Liver (tissue), 9 donors: ENCODE measurements around the gene CNGA4. TPM values are rescaled to one million over a fixed set of nuclear protein-coding genes. Genes with fewer than 3 reads are reported as not detected.

ENCODE experiments used
- DNase-seq: peaks from one replicate; pipeline ENCODE4 v3.0.0-alpha.2; 2017; ENCODE audit warnings: low spot score
- H3K27ac ChIP-seq, 2 donors: one replicate each; pipeline ENCODE4 v1.7.0; 2013; ENCODE audit warnings: inconsistent platforms in 2 of 2, low read length in 2 of 2, control low read depth in 1 of 2, low read depth in 1 of 2, mild to moderate bottlenecking in 1 of 2
- H3K27me3 ChIP-seq, 4 donors: one replicate each; pipeline versions ENCODE4 v1.6.1 to v1.7.0; 2013; ENCODE audit warnings: low read length in 3 of 4, inconsistent platforms in 1 of 4, mild to moderate bottlenecking in 1 of 4, moderate library complexity in 1 of 4; ENCODE audit not compliant: control insufficient read depth in 4 of 4, insufficient read depth in 4 of 4
- H3K36me3 ChIP-seq, 4 donors: one replicate each; pipeline versions ENCODE4 v1.6.1 to v1.7.0; 2013; ENCODE audit warnings: low read length in 3 of 4, mild to moderate bottlenecking in 3 of 4, low read depth in 1 of 4, moderate library complexity in 1 of 4; ENCODE audit not compliant: control insufficient read depth in 4 of 4, insufficient read depth in 3 of 4
- H3K4me1 ChIP-seq, 4 donors: one replicate each; pipeline versions ENCODE4 v1.6.1 to v1.7.0; 2013; ENCODE audit warnings: low read length in 3 of 4, mild to moderate bottlenecking in 3 of 4, moderate library complexity in 1 of 4; ENCODE audit not compliant: control insufficient read depth in 4 of 4, insufficient read depth in 4 of 4
- H3K4me3 ChIP-seq, 3 donors: one replicate each; pipeline versions ENCODE4 v1.6.1 to v1.7.0; 2013; ENCODE audit warnings: low read length in 3 of 3, control low read depth in 1 of 3, low read depth in 1 of 3, mild to moderate bottlenecking in 1 of 3
- H3K9ac ChIP-seq, 2 donors: one replicate each; pipeline ENCODE4 v1.7.0; 2013; ENCODE audit warnings: low read length in 2 of 2, mild to moderate bottlenecking in 2 of 2, moderate library complexity in 2 of 2, control low read depth in 1 of 2, low read depth in 1 of 2
- H3K9me3 ChIP-seq, 4 donors: one replicate each; pipeline versions ENCODE4 v1.6.1 to v1.7.0; 2013; ENCODE audit warnings: low read length in 3 of 4; ENCODE audit not compliant: control insufficient read depth in 4 of 4
- EGR1 ChIP-seq, 2 donors: IDR thresholded peaks; 2 replicates each; pipeline ENCODE4 v1.6.1; 2016 to 2018; ENCODE audit warnings: antibody characterized with exemption in 2 of 2, low read depth in 2 of 2
- FOXA1 ChIP-seq: IDR thresholded peaks from 2 replicates; pipeline ENCODE4 v1.6.1; 2016; ENCODE audit warnings: antibody characterized with exemption
- FOXA2 ChIP-seq: IDR thresholded peaks from 2 replicates; pipeline ENCODE4 v1.6.1; 2016; ENCODE audit warnings: antibody characterized with exemption
- GABPA ChIP-seq, 2 donors: IDR thresholded peaks in 1 of 2; conservative IDR thresholded peaks in 1 of 2; 2 replicates each; pipeline ENCODE4 v1.6.1; 2016; ENCODE audit warnings: antibody characterized with exemption in 2 of 2, mild to moderate bottlenecking in 1 of 2, moderate library complexity in 1 of 2
- HNF4A ChIP-seq, 2 donors: conservative IDR thresholded peaks; 2 replicates each; pipeline ENCODE4 v1.6.1; 2016; ENCODE audit warnings: antibody characterized with exemption in 2 of 2, mild to moderate bottlenecking in 2 of 2
- HNF4G ChIP-seq: IDR thresholded peaks from 2 replicates; pipeline ENCODE4 v1.6.1; 2016; ENCODE audit warnings: antibody characterized with exemption
- NR2F2 ChIP-seq: IDR thresholded peaks from 2 replicates; pipeline ENCODE4 v1.6.1; 2016; ENCODE audit warnings: antibody characterized with exemption
- RAD21 ChIP-seq, 2 donors: IDR thresholded peaks; 2 replicates each; pipeline ENCODE4 v1.6.1; 2016; ENCODE audit warnings: antibody characterized with exemption in 2 of 2, mild to moderate bottlenecking in 2 of 2
- RXRA ChIP-seq, 2 donors: IDR thresholded peaks; 2 replicates each; pipeline ENCODE4 v1.6.1; 2017 to 2018; ENCODE audit warnings: antibody characterized with exemption in 2 of 2, mild to moderate bottlenecking in 1 of 2
- SP1 ChIP-seq: IDR thresholded peaks from 2 replicates; pipeline ENCODE4 v1.6.1; 2018; ENCODE audit warnings: antibody characterized with exemption, mild to moderate bottlenecking
- TAF1 ChIP-seq: conservative IDR thresholded peaks from 2 replicates; pipeline ENCODE4 v1.6.1; 2016; ENCODE audit warnings: antibody characterized with exemption, mild to moderate bottlenecking
- YY1 ChIP-seq: IDR thresholded peaks from 2 replicates; pipeline ENCODE4 v1.6.1; 2016; ENCODE audit warnings: antibody characterized with exemption, mild to moderate bottlenecking
- WGBS: extraction: QIAGEN DNeasy Blood & Tissue Kit; methylation state at CpG from one replicate; pipeline ENCODE4 v1.1.7; 2013; 5-methylcytosine and 5-hydroxymethylcytosine counted together
- polyA plus RNA-seq, 2 donors: library from polyadenylated mRNA; stranded (reverse) in 1 of 2; unstranded in 1 of 2; fragments of 200-250 nt in 1 of 2; fragments of >200 nt in 1 of 2; fragmentation: Nextera tagmentation in 1 of 2; extraction: Ambion mirVana in 1 of 2; gene quantifications; one replicate each; pipeline versions ENCODE4 v1.2.1 to v1.2.3, GENCODE V29; 2013 to 2015
- total RNA-seq, 2 donors: library from RNA; depleted of rRNA; stranded (reverse); fragments of >200 nt; gene quantifications; one replicate each; pipeline ENCODE4 v1.2.3, GENCODE V29; 2014
- TF ChIP-seq, protein P1 (sequence below): IDR thresholded peaks from 2 replicates; pipeline ENCODE4 v1.6.1; 2016; ENCODE audit warnings: antibody characterized with exemption, mild to moderate bottlenecking
- TF ChIP-seq, protein P2 (sequence below): IDR thresholded peaks from 2 replicates; pipeline ENCODE4 v1.6.1; 2016; ENCODE audit warnings: antibody characterized with exemption
- TF ChIP-seq, protein P3 (sequence below): IDR thresholded peaks from 2 replicates; pipeline ENCODE4 v1.6.1; 2016; ENCODE audit warnings: antibody characterized with exemption
- TF ChIP-seq, protein P4 (sequence below): fragments of 150-350 bp; IDR thresholded peaks from 2 replicates; pipeline ENCODE4 v1.5.1; 2017; ENCODE audit warnings: improper control_type of control experiment, low read depth, low read length; ENCODE audit not compliant: missing input control
- TF ChIP-seq, protein P5 (sequence below): IDR thresholded peaks from 2 replicates; pipeline ENCODE4 v1.6.1; 2016; ENCODE audit warnings: antibody characterized with exemption
- donor health status: healthy.
- donor health status: healthy.
- donor health status: healthy.
- donor health status: healthy.
- donor health status: healthy.

CNGA4 gene
- total and polyA plus RNA-seq, 4 donors, result 0.09 TPM; not detected in 3

DNA sequence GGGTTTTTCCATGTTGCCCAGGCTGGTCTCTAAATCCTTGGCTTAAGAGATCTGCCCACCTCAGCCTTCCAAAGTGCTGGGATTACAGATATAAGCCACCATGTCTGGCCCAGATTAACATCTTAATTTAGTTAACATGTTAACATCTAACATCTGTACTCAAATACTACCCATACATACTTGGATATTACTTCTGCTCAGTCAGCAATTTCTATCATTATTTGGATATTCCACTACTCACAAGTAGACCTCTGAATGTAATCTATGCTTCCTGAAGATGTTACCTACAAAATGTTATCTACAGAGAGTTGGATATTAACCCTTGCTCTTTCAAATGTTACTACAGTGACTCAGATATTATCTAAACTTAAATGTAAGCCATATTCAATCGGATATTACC is 24.8 kb downstream of the CNGA4 start:
- Histone ChIP-seq H3K27me3 (peaks cover 0 to 9% (median 4%) of the 10 kb centered on the region in 4 donors), H3K27ac (no peak overlapping the region), H3K4me1 (peaks cover 3 to 9% (median 7%) of the 10 kb centered on the region in 4 donors), H3K9ac (no peak overlapping the region), H3K36me3 (no peaks in the 10 kb centered on the region), H3K9me3 (no peaks in the 10 kb centered on the region), H3K4me3 (no peak overlapping the region)
- TF ChIP-seq FOXA2, result no peak
- TF ChIP-seq, protein P1, sequence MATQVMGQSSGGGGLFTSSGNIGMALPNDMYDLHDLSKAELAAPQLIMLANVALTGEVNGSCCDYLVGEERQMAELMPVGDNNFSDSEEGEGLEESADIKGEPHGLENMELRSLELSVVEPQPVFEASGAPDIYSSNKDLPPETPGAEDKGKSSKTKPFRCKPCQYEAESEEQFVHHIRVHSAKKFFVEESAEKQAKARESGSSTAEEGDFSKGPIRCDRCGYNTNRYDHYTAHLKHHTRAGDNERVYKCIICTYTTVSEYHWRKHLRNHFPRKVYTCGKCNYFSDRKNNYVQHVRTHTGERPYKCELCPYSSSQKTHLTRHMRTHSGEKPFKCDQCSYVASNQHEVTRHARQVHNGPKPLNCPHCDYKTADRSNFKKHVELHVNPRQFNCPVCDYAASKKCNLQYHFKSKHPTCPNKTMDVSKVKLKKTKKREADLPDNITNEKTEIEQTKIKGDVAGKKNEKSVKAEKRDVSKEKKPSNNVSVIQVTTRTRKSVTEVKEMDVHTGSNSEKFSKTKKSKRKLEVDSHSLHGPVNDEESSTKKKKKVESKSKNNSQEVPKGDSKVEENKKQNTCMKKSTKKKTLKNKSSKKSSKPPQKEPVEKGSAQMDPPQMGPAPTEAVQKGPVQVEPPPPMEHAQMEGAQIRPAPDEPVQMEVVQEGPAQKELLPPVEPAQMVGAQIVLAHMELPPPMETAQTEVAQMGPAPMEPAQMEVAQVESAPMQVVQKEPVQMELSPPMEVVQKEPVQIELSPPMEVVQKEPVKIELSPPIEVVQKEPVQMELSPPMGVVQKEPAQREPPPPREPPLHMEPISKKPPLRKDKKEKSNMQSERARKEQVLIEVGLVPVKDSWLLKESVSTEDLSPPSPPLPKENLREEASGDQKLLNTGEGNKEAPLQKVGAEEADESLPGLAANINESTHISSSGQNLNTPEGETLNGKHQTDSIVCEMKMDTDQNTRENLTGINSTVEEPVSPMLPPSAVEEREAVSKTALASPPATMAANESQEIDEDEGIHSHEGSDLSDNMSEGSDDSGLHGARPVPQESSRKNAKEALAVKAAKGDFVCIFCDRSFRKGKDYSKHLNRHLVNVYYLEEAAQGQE, result no peak
- TF ChIP-seq GABPA (IDR thresholded peaks at IDR 0.05 in 1 of 2, conservative IDR thresholded peaks at IDR 0.05 in 1 of 2), result no peak
- TF ChIP-seq, protein P2, sequence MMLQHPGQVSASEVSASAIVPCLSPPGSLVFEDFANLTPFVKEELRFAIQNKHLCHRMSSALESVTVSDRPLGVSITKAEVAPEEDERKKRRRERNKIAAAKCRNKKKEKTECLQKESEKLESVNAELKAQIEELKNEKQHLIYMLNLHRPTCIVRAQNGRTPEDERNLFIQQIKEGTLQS, result no peak
- TF ChIP-seq, protein P3, sequence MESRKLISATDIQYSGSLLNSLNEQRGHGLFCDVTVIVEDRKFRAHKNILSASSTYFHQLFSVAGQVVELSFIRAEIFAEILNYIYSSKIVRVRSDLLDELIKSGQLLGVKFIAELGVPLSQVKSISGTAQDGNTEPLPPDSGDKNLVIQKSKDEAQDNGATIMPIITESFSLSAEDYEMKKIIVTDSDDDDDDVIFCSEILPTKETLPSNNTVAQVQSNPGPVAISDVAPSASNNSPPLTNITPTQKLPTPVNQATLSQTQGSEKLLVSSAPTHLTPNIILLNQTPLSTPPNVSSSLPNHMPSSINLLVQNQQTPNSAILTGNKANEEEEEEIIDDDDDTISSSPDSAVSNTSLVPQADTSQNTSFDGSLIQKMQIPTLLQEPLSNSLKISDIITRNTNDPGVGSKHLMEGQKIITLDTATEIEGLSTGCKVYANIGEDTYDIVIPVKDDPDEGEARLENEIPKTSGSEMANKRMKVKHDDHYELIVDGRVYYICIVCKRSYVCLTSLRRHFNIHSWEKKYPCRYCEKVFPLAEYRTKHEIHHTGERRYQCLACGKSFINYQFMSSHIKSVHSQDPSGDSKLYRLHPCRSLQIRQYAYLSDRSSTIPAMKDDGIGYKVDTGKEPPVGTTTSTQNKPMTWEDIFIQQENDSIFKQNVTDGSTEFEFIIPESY, result no peak
- no peak for TF ChIP-seq TAF1
- TF ChIP-seq, protein P4, sequence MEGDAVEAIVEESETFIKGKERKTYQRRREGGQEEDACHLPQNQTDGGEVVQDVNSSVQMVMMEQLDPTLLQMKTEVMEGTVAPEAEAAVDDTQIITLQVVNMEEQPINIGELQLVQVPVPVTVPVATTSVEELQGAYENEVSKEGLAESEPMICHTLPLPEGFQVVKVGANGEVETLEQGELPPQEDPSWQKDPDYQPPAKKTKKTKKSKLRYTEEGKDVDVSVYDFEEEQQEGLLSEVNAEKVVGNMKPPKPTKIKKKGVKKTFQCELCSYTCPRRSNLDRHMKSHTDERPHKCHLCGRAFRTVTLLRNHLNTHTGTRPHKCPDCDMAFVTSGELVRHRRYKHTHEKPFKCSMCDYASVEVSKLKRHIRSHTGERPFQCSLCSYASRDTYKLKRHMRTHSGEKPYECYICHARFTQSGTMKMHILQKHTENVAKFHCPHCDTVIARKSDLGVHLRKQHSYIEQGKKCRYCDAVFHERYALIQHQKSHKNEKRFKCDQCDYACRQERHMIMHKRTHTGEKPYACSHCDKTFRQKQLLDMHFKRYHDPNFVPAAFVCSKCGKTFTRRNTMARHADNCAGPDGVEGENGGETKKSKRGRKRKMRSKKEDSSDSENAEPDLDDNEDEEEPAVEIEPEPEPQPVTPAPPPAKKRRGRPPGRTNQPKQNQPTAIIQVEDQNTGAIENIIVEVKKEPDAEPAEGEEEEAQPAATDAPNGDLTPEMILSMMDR, result no peak
- no peak for TF ChIP-seq SP1
- no peak for TF ChIP-seq NR2F2
- TF ChIP-seq YY1, result no peak
- no peak for TF ChIP-seq RAD21 (IDR thresholded peaks at IDR 0.05)
- TF ChIP-seq, protein P5, sequence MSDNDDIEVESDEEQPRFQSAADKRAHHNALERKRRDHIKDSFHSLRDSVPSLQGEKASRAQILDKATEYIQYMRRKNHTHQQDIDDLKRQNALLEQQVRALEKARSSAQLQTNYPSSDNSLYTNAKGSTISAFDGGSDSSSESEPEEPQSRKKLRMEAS, result no peak
- 87% methylated on average over 1 of the region's 1 CpG for WGBS
- DNase-seq, result no peak

DNA sequence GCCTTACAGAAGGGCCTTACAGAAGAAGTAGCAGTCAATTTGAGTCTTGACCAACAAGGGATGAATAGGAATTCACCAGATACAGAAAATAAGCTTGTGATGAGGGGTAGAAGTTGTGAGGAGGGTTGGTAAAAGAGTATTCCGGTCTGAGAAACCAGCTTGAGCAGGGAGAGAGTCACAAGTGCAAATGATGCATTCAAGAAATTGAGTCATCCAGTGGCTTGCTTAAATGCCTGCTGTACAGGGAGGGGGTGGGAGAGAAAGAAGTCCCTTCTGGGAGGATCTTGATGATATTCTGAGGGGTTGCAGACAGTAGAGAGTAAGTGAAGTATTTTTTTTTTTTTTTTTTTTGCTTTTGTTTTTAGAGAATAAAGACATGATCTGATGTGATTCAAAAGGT is 29.9 kb downstream of the CNGA4 start:
- Histone ChIP-seq H3K9ac (no peak overlapping the region), H3K27ac (no peak overlapping the region), H3K4me1 (no peaks in the 10 kb centered on the region), H3K4me3 (no peak overlapping the region), H3K27me3 (peaks cover 0 to under 1% (median 0%) of the 10 kb centered on the region in 4 donors), H3K9me3 (no peaks in the 10 kb centered on the region), H3K36me3 (no peaks in the 10 kb centered on the region)
- DNase-seq, result no peak
- WGBS, result 68% methylated on average over 1 of the region's 1 CpG
- TF ChIP-seq FOXA2 (no peak), SP1 (no peak), FOXA1 (no peak), HNF4A (conservative IDR thresholded peaks at IDR 0.05) (no peak), EGR1 (IDR thresholded peaks at IDR 0.05; ENCODE audit: low read depth in 2 of 2) (no peak), RXRA (IDR thresholded peaks at IDR 0.05) (no peak), TAF1 (no peak), NR2F2 (no peak), HNF4G (no peak), YY1 (no peak), GABPA (IDR thresholded peaks at IDR 0.05 in 1 of 2, conservative IDR thresholded peaks at IDR 0.05 in 1 of 2) (no peak), RAD21 (IDR thresholded peaks at IDR 0.05) (no peak)
- TF ChIP-seq, protein P3, result no peak
- TF ChIP-seq, protein P5, result no peak
- TF ChIP-seq, protein P2, result no peak
